NCI-H1930 (cell line): ENCODE results near the gene ADAMTS16.
A peak's percentile ranks its signal among the peaks of the same experiment; 100 is the strongest.

Source experiments
- DNase-seq, 2 experiments: peaks; one replicate each; lab custom pipeline; 2025; lab: John Stamatoyannopoulos, UW

ADAMTS16 gene

GRCh38 chr5:5183189-5183699 lies 43.1 kb downstream of the ADAMTS16 start:
- DNase-seq: no peak

- DNase-seq: no peak
These were observed 43.8 kb downstream of the ADAMTS16 start for GRCh38 chr5:5183933-5184332.

- DNase-seq: peak in 1 of 2 experiments; percentile 16
These were observed 48.4 kb downstream of the ADAMTS16 start for GRCh38 chr5:5188376-5189050.

- no peak for DNase-seq
These were observed 48.9 kb downstream of the ADAMTS16 start for GRCh38 chr5:5189051-5189430.

- DNase-seq: no peak
These were observed 51.8 kb downstream of the ADAMTS16 start for GRCh38 chr5:5191906-5192305.

- DNase-seq: no peak
These were observed 52.6 kb downstream of the ADAMTS16 start for GRCh38 chr5:5192681-5193080.

GRCh38 chr5:5195128-5195918 lies 55.2 kb downstream of the ADAMTS16 start:
- DNase-seq: no peak

GRCh38 chr5:5198135-5198534 lies 58.0 kb downstream of the ADAMTS16 start:
- no peak for DNase-seq

GRCh38 chr5:5198815-5199214 lies 58.7 kb downstream of the ADAMTS16 start:
- no peak for DNase-seq

- no peak for DNase-seq
These were observed 59.4 kb downstream of the ADAMTS16 start for GRCh38 chr5:5199495-5199894.

GRCh38 chr5:5200133-5200532 lies 60.0 kb downstream of the ADAMTS16 start:
- DNase-seq: no peak

- DNase-seq: no peak
These were observed 62.2 kb downstream of the ADAMTS16 start for GRCh38 chr5:5202321-5202720.

- DNase-seq: no peak
These were observed 63.3 kb downstream of the ADAMTS16 start for GRCh38 chr5:5203451-5203850.

- DNase-seq: no peak
These were observed 67.7 kb downstream of the ADAMTS16 start for GRCh38 chr5:5207828-5208227.

- DNase-seq: no peak
These were observed 69.0 kb downstream of the ADAMTS16 start for GRCh38 chr5:5209089-5209488.

- no peak for DNase-seq
These were observed 69.6 kb downstream of the ADAMTS16 start for GRCh38 chr5:5209510-5210286.

- no peak for DNase-seq
These were observed 77.2 kb downstream of the ADAMTS16 start for GRCh38 chr5:5217371-5217770.

GRCh38 chr5:5218396-5218795 lies 78.3 kb downstream of the ADAMTS16 start:
- DNase-seq: no peak

- no peak for DNase-seq
These were observed 79.4 kb downstream of the ADAMTS16 start for GRCh38 chr5:5219541-5219940.

- no peak for DNase-seq
These were observed 80.9 kb downstream of the ADAMTS16 start for GRCh38 chr5:5220901-5221631.

GRCh38 chr5:5221724-5222123 lies 81.6 kb downstream of the ADAMTS16 start:
- DNase-seq: no peak

- DNase-seq: no peak
These were observed 91.4 kb downstream of the ADAMTS16 start for GRCh38 chr5:5231576-5231975.
